A549 (cell line): ENCODE data around the gene TARP.

Source experiments
- EP300 ChIP-seq, 2 experiments: fragments of >200 bp; sonication (Bioruptor Twin); formaldehyde crosslinking; IDR thresholded peaks; 2 replicates in 1 of 2; 3 replicates in 1 of 2; pipeline ENCODE4 v1.6.1; 2016 to 2017
- FOSB ChIP-seq: fragments of 250-450 bp; sonication (Bioruptor Pico); IDR thresholded peaks from 2 replicates; pipeline ENCODE4 v1.5.0; 2020; ENCODE audit warnings: mild to moderate bottlenecking, moderate library complexity
- HDAC2 ChIP-seq: fragments of 200-600 bp; sonication (generic); IDR thresholded peaks from 2 replicates; pipeline ENCODE4 v1.6.1; 2016
- JUN ChIP-seq, 2 experiments: fragments of >200 bp; sonication (Bioruptor Twin); formaldehyde crosslinking; IDR thresholded peaks; 2 replicates in 1 of 2; 3 replicates in 1 of 2; pipeline ENCODE4 v1.6.1; 2016 to 2017
- JUNB ChIP-seq: fragments of >200 bp; sonication (Bioruptor Twin); formaldehyde crosslinking; IDR thresholded peaks from 2 replicates; pipeline ENCODE4 v1.6.1; 2016
- KDM5A ChIP-seq: fragments of 200-600 bp; sonication (generic); IDR thresholded peaks from 2 replicates; pipeline ENCODE4 v1.6.1; 2016; ENCODE audit warnings: antibody characterized with exemption, mild to moderate bottlenecking
- MAZ ChIP-seq: fragments of 150-350 bp; IDR thresholded peaks from 2 replicates; pipeline ENCODE4 v1.6.1; 2014; ENCODE audit warnings: antibody characterized with exemption, low read depth, low read length, borderline replicate concordance
- POLR2A ChIP-seq: IDR thresholded peaks from 2 replicates; pipeline ENCODE4 v1.6.1; 2012; ENCODE audit warnings: mild to moderate bottlenecking, low read length
- RCOR1 ChIP-seq: fragments of 150-350 bp; IDR thresholded peaks from 2 replicates; pipeline ENCODE4 v1.6.1; 2014; ENCODE audit warnings: antibody characterized with exemption, low read length, low read depth
- TF ChIP-seq, protein P1 (sequence below): fragments of >200 bp; sonication (Bioruptor Twin); formaldehyde crosslinking; IDR thresholded peaks from 3 replicates; pipeline ENCODE4 v1.5.1; 2016
- TF ChIP-seq, protein P2 (sequence below): fragments of 150-350 bp; IDR thresholded peaks from 2 replicates; pipeline ENCODE4 v1.6.1; 2014; ENCODE audit warnings: low read depth, mild to moderate bottlenecking, low read length

DNA sequence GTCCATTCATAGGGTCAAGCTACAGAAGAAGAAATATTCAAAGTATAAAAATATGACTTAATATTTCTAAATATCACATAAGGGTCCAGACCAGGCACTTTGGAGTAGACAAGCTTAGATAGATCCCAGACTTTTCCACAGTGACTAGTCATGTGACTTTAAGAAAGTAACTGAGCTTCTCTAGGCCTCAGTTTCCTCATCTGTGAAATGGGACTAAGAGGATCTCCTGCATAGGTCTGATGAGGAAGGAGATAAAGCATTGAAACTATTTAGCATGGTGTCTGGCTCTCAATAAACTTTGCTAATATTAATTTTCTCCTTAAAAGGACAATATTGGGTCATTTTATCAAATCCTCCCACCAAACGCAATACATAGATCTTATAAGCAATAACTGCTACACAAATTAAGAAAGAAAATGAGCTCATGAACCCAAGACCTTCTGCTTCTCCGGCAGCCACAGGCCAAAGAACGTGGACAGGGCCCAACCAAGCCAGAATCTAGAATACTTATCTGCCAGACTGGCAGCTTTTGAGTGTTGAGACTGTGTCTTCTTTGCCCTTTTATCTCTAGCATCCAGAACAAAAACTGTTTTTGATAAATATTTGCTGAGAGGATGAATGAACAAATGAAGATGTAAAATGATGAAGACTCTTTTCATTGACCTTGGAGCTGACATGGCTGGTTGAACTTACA is 1.6 kb upstream of the TARP start:
- TF ChIP-seq JUN (IDR thresholded peaks at IDR 0.05) (no peak), KDM5A (no peak), MAZ (no peak), HDAC2 (no peak), FOSB (CRISPR knock-in tag) (no peak), JUNB (no peak), EP300 (IDR thresholded peaks at IDR 0.05) (no peak), POLR2A (no peak), RCOR1 (no peak)
- TF ChIP-seq, protein P1, sequence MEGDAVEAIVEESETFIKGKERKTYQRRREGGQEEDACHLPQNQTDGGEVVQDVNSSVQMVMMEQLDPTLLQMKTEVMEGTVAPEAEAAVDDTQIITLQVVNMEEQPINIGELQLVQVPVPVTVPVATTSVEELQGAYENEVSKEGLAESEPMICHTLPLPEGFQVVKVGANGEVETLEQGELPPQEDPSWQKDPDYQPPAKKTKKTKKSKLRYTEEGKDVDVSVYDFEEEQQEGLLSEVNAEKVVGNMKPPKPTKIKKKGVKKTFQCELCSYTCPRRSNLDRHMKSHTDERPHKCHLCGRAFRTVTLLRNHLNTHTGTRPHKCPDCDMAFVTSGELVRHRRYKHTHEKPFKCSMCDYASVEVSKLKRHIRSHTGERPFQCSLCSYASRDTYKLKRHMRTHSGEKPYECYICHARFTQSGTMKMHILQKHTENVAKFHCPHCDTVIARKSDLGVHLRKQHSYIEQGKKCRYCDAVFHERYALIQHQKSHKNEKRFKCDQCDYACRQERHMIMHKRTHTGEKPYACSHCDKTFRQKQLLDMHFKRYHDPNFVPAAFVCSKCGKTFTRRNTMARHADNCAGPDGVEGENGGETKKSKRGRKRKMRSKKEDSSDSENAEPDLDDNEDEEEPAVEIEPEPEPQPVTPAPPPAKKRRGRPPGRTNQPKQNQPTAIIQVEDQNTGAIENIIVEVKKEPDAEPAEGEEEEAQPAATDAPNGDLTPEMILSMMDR, result no peak
- TF ChIP-seq, protein P2, sequence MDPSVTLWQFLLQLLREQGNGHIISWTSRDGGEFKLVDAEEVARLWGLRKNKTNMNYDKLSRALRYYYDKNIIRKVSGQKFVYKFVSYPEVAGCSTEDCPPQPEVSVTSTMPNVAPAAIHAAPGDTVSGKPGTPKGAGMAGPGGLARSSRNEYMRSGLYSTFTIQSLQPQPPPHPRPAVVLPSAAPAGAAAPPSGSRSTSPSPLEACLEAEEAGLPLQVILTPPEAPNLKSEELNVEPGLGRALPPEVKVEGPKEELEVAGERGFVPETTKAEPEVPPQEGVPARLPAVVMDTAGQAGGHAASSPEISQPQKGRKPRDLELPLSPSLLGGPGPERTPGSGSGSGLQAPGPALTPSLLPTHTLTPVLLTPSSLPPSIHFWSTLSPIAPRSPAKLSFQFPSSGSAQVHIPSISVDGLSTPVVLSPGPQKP, result no peak
